HEK293 (cell line): Measurements from ENCODE around the gene CRTC1.

Experiments
- CTCF ChIA-PET: fragments of 350-600 bp; formaldehyde crosslinking; extraction: SDS; loops from one replicate; lab custom pipeline; 2021; ENCODE audit warnings: antibody characterized with exemption; lab: Yijun Ruan, JAX
- POLR2A ChIA-PET: fragments of 300-600 bp; formaldehyde crosslinking; extraction: SDS; loops from one replicate; lab custom pipeline; 2020; ENCODE audit warnings: antibody characterized with exemption, inconsistent platforms; lab: Yijun Ruan, JAX
- H3K27ac ChIP-seq: fragments of 200-500 bp; sonication (Bioruptor generic); 2 replicates; pipeline ENCODE4 v1.5.1; 2014; ENCODE audit warnings: low read depth, low read length, control low read depth, inconsistent platforms; ENCODE audit errors: extremely low read depth
- H3K36me3 ChIP-seq, 2 experiments: fragments of 200-500 bp in 1 of 2; sonication (Bioruptor generic) in 1 of 2; 1 replicate in 1 of 2; 2 replicates in 1 of 2; pipeline ENCODE4 v1.5.1; 2014 to 2017; ENCODE audit warnings: inconsistent platforms in 2 of 2, low read length in 2 of 2; ENCODE audit not compliant: control insufficient read depth in 2 of 2, insufficient read depth in 1 of 2
- H3K4me1 ChIP-seq: fragments of 200-500 bp; sonication (Bioruptor generic); 2 replicates; pipeline ENCODE4 v1.5.1; 2014; ENCODE audit warnings: mild to moderate bottlenecking, low read length, inconsistent platforms; ENCODE audit not compliant: control insufficient read depth, insufficient read depth
- H3K4me3 ChIP-seq: 2 replicates; pipeline ENCODE4 v1.5.1; 2011; ENCODE audit warnings: low read depth, mild to moderate bottlenecking, control low read depth, low read length, moderate library complexity
- H3K9me3 ChIP-seq: fragments of 200-500 bp; sonication (Bioruptor generic); 2 replicates; pipeline ENCODE4 v1.5.1; 2014; ENCODE audit warnings: low read depth, low read length, inconsistent platforms; ENCODE audit not compliant: control insufficient read depth, insufficient read depth
- AEBP2 ChIP-seq: fragments of 450-650 bp; formaldehyde crosslinking; IDR thresholded peaks from 2 replicates; pipeline ENCODE4 v1.5.1; 2016; ENCODE audit warnings: missing biosample characterization, missing genetic modification characterization, borderline replicate concordance
- EGR2 ChIP-seq: fragments of 450-650 bp; formaldehyde crosslinking; IDR thresholded peaks from 2 replicates; pipeline ENCODE4 v1.5.1; 2016; ENCODE audit warnings: low read depth, missing biosample characterization, missing genetic modification characterization
- GLIS2 ChIP-seq: fragments of 450-650 bp; formaldehyde crosslinking; IDR thresholded peaks from 2 replicates; pipeline ENCODE4 v1.5.1; 2016; ENCODE audit warnings: missing biosample characterization, missing genetic modification characterization
- KLF8 ChIP-seq: fragments of 450-650 bp; formaldehyde crosslinking; IDR thresholded peaks from 2 replicates; pipeline ENCODE4 v1.5.1; 2016; ENCODE audit warnings: missing biosample characterization, missing genetic modification characterization
- MYNN ChIP-seq: fragments of 450-650 bp; formaldehyde crosslinking; IDR thresholded peaks from 2 replicates; pipeline ENCODE4 v1.5.1; 2016; ENCODE audit warnings: missing biosample characterization, missing genetic modification characterization, borderline replicate concordance
- MZF1 ChIP-seq: fragments of 450-650 bp; formaldehyde crosslinking; IDR thresholded peaks from 2 replicates; pipeline ENCODE4 v1.5.1; 2017; ENCODE audit warnings: missing biosample characterization, missing genetic modification characterization, borderline replicate concordance
- REST ChIP-seq: fragments of 450-650 bp; formaldehyde crosslinking; IDR thresholded peaks from 2 replicates; pipeline ENCODE4 v1.5.1; 2016; ENCODE audit warnings: missing biosample characterization, missing genetic modification characterization
- SCRT1 ChIP-seq: fragments of 450-650 bp; formaldehyde crosslinking; IDR thresholded peaks from 2 replicates; pipeline ENCODE4 v1.5.1; 2016; ENCODE audit warnings: missing biosample characterization, missing genetic modification characterization, borderline replicate concordance
- SETDB1 ChIP-seq: IDR thresholded peaks from one replicate; pipeline ENCODE4 v1.6.1; 2017; ENCODE audit warnings: mild to moderate bottlenecking, low read length, moderate library complexity, mixed read lengths; ENCODE audit not compliant: insufficient read length
- ZBTB20 ChIP-seq: fragments of 450-650 bp; formaldehyde crosslinking; IDR thresholded peaks from 2 replicates; pipeline ENCODE4 v1.5.1; 2016; ENCODE audit warnings: missing biosample characterization, missing genetic modification characterization
- ZFHX2 ChIP-seq: fragments of 450-650 bp; formaldehyde crosslinking; conservative IDR thresholded peaks from 2 replicates; pipeline ENCODE4 v1.5.1; 2016; ENCODE audit warnings: missing biosample characterization, missing genetic modification characterization
- ZIC2 ChIP-seq: fragments of 450-650 bp; formaldehyde crosslinking; IDR thresholded peaks from 2 replicates; pipeline ENCODE4 v1.5.1; 2016; ENCODE audit warnings: missing biosample characterization, missing genetic modification characterization
- ZNF138 ChIP-seq: fragments of 450-650 bp; formaldehyde crosslinking; IDR thresholded peaks from 2 replicates; pipeline ENCODE4 v1.5.1; 2016; ENCODE audit warnings: missing biosample characterization, missing genetic modification characterization, borderline replicate concordance
- ZNF16 ChIP-seq: fragments of 450-650 bp; formaldehyde crosslinking; IDR thresholded peaks from 2 replicates; pipeline ENCODE4 v1.5.1; 2016; ENCODE audit warnings: low read depth, missing biosample characterization, missing genetic modification characterization
- ZNF18 ChIP-seq: fragments of 450-650 bp; formaldehyde crosslinking; IDR thresholded peaks from 2 replicates; pipeline ENCODE4 v1.5.1; 2016; ENCODE audit warnings: missing biosample characterization, missing genetic modification characterization
- ZNF221 ChIP-seq: fragments of 450-650 bp; formaldehyde crosslinking; IDR thresholded peaks from 2 replicates; pipeline ENCODE4 v1.5.1; 2017; ENCODE audit warnings: missing biosample characterization, missing genetic modification characterization, borderline replicate concordance
- ZNF366 ChIP-seq: fragments of 450-650 bp; formaldehyde crosslinking; conservative IDR thresholded peaks from 2 replicates; pipeline ENCODE4 v1.5.1; 2016; ENCODE audit warnings: missing biosample characterization, missing genetic modification characterization
- ZNF600 ChIP-seq: fragments of 450-650 bp; formaldehyde crosslinking; IDR thresholded peaks from 2 replicates; pipeline ENCODE4 v1.5.1; 2016; ENCODE audit warnings: missing biosample characterization, missing genetic modification characterization
- ZNF791 ChIP-seq: fragments of 450-650 bp; formaldehyde crosslinking; IDR thresholded peaks from 2 replicates; pipeline ENCODE4 v1.5.1; 2016; ENCODE audit warnings: missing biosample characterization, missing genetic modification characterization

The CRTC1 gene

GRCh38 chr19:18651300-18651699, 32.2 kb upstream of the CRTC1 start:
- ChIA-PET POLR2A (interaction anchor here (1.1 kb wide), 1 partner anchor 23 kb away, joined by 3 read pairs; no protein-coding TSS in a partner anchor), CTCF (no interaction called here)
- Histone ChIP-seq H3K4me3 (no peak overlapping the region), H3K27ac (no peak overlapping the region), H3K9me3 (no peaks in the 10 kb centered on the region), H3K4me1 (no peaks in the 10 kb centered on the region), H3K36me3 (no peaks in the 10 kb centered on the region)
- TF ChIP-seq ZBTB20 (tag by site-specific recombination) (no peak), ZNF18 (tag by site-specific recombination) (no peak), SCRT1 (tag by site-specific recombination) (no peak), MYNN (tag by site-specific recombination) (no peak), SETDB1 (no peak), MZF1 (no peak), ZNF366 (no peak), ZNF791 (tag by site-specific recombination) (no peak), ZNF16 (tag by site-specific recombination) (no peak), ZNF221 (no peak), ZNF138 (tag by site-specific recombination) (no peak), REST (tag by site-specific recombination) (no peak), GLIS2 (tag by site-specific recombination) (no peak), KLF8 (tag by site-specific recombination) (no peak)

- no peak overlapping the region for H3K4me3 ChIP-seq
- ChIA-PET POLR2A (interaction anchor here (0.7 to 1.1 kb wide), 2 partner anchors 23 to 510 kb away, joined by 3 to 10 read pairs; no protein-coding TSS in a partner anchor), CTCF (no interaction called here)
- H3K9me3 ChIP-seq, result no peaks in the 10 kb centered on the region
- TF ChIP-seq ZFHX2 (tag by site-specific recombination), result peak; percentile 45
- no peak for TF ChIP-seq AEBP2 (tag by site-specific recombination)
- TF ChIP-seq ZNF600, result peak; percentile 31; the same call in 1 of the 2 replicates
- TF ChIP-seq ZIC2 (tag by site-specific recombination), result 0 out of 2 replicates have a peak, but pooled peaks have one; percentile 19
- peak; percentile 49; the same call in 1 of the 2 replicates for TF ChIP-seq EGR2
- no peaks in the 10 kb centered on the region for H3K36me3 ChIP-seq
- no peaks in the 10 kb centered on the region for H3K4me1 ChIP-seq
- no peak overlapping the region for H3K27ac ChIP-seq
Observed at GRCh38 chr19:18651733-18652132, 31.7 kb upstream of the CRTC1 start.
